ENCODE measurements around the gene PLSCR1.

DNA sequence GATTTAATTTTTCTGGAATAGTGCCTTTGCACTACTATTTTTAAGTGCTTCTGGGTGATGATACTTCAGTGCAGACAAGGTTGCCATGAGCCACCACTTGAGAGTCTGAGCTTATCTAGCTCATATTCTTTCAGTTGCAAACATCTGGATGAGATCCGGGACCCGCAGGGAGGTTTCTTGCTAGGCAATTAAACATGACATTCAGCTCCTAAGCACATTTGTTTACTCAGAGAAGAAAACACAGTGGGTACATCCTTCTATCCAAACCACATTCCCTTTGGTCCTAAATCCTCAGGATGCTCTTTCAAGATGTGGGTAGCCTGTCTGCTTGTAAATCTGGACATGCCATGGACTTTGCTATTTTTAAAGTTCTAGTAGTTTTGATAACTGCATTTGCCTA lies 12.0 kb downstream of the PLSCR1 start:
- TF ChIP-seq, protein P1, sequence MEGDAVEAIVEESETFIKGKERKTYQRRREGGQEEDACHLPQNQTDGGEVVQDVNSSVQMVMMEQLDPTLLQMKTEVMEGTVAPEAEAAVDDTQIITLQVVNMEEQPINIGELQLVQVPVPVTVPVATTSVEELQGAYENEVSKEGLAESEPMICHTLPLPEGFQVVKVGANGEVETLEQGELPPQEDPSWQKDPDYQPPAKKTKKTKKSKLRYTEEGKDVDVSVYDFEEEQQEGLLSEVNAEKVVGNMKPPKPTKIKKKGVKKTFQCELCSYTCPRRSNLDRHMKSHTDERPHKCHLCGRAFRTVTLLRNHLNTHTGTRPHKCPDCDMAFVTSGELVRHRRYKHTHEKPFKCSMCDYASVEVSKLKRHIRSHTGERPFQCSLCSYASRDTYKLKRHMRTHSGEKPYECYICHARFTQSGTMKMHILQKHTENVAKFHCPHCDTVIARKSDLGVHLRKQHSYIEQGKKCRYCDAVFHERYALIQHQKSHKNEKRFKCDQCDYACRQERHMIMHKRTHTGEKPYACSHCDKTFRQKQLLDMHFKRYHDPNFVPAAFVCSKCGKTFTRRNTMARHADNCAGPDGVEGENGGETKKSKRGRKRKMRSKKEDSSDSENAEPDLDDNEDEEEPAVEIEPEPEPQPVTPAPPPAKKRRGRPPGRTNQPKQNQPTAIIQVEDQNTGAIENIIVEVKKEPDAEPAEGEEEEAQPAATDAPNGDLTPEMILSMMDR (conservative IDR thresholded peaks at IDR 0.05), result no peak
- TF ChIP-seq EZH2 (IDR thresholded peaks at IDR 0.05; ENCODE audit: low read depth), result no peak

Data from PC-9 (cell line).